Ecto neural progenitor cell (in vitro differentiated cells): Measurements from ENCODE around the gene SCLY.
"Not testable (repeated sequence)": the region's sequence is repeated elsewhere in the genome, so short reads cannot be mapped to it uniquely, and the experiment has no call there.

Experiments used
- DNase-seq: peaks from one replicate; pipeline ENCODE4 v3.0.0-alpha.2; 2018; ENCODE audit warnings: low spot score

Gene SCLY

DNA sequence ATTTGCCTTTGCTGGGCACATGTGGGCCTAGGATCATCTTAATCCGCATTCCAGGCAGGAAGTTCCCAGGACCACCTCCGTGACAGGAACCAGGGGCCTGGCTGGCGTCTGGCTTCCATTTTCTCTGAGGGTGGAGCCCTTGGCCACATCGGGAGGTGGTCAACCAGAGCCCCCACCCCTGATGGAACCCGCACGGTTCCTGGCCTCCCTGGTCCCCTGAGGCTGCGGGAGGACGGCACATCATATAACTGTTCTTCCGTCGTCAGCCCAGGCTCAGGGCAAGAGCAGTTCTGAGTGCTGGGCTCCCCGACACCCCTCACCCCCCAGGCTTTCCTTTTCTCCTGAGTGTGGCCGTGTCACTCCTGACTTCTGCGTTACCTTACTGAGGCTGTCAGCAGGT, 52.8 kb downstream of the SCLY start:
- DNase-seq: peak; percentile 26

DNA sequence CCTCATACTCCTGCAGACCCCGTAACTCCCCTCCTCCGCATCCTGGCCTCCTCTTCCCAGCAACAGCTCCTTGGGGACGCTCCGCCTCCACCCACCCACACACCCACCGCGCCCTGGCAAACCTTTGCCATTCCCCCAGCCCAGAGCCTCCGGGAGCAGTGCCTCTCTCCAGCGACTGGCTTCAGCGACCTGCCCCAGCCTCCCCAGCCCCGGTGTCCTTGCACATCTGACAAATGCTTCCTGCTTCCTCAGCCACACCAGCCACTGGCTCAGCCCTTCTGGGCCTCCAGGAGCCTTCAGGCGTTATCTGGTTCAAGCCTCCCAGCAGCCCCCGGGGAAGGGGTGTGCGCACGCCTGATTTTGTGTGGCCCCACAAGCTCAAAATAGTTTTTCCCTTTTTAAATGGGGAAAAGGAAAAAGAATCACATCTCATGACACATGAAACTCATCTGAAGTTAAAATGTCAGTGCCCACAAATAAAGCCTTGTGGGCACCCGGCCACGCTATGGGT, 53.6 kb downstream of the SCLY start:
- DNase-seq: no peak

DNA sequence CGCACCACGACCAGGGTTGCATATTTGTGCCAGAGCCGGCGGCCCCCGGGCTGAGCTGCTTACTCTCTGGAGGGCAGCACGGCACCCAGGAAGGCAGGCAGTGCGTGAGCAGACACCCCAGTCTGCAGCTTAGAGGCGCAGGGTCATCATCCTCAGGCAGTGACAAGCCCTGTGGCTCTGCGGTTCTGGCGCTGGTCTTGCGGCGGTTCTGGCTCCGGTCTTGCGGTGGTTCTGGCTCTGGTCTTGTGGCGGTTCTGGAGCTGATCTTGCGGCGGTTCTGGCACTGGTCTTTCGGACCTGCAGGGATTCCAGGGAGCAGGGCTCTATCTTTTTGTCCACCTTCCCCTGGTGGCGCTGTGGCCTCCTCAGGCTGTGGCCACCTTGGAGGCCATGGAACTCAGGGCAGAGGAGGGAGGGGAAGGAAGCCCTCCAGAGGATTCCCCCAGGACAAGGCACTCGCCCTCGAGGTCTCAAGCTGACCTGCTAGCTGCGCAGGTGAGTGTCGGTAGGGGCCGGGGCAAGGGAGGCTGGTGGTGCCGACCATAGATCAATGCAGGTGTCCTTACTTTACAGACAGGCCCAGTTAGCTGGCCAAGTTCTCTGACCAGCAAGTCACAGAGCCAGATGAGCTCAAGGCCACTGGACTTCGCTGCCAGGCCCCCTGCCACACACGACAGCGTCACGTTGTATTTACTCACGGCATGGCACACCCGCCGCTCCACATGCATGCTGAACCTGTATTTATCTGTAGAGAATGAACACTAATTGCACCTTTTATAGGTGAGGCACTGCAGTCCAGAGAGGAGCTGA, 54.3 kb downstream of the SCLY start:
- no peak for DNase-seq

DNA sequence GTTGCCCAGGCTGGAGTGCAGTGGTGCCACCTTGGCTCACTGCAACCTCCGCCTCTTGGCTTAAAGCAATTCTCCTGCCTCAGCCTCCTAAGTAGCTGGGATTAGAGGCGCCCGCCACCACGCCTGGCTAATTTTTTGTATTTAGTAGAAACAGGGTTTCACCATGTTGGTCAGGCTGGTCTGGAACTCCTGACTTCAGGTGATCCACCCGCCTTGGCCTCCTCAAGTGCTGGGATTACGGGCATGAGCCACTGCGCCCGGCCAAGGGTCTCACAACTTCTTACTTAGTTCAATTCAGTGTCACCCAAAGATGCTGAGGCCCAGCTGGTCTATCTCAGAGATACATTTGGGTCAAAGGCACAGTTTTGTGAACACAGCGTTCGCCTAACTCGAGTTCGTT, 54.9 kb downstream of the SCLY start:
- DNase-seq: not testable (repeated sequence)

DNA sequence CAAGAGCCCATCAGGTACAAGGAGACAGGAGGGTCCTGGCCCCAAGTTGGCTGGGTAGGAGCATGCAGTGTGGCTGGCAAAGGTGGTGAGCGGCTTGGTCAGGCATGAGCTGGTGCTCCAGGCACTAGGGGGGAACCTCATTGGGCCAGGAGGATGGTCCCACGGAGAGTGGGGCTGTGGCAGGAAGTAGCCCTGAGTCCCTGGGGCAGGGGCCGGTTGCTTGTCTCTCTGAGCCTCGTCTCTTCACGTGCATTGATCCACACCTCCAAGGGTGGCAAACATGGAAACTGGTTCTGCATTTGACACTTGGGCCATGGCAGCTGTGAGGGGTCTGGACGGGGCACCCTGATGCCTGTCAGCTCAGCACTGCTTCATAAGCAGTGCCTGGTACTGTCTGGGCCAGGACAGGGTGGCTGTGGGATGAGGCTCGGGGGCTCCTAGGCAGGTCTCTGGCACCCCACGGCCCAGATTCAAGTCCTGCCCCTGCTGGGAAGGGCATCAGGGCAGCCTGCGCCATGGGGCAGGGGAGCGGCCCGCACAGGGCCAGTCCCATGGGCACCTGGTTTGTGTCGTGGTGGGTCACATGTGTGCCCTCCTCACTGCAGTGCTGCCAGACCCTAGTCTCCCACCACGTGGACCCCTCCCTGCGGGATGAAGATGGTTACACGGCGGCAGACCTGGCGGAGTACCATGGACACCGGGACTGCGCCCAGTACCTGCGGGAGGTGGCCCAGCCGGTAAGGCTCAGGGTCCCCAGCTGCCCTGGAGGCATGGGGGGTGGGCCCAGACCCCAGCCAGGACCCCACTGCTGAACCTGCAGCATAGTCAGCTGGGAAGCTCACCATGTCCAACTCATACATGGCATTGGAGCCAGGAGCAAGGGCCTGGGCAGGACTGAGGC, 55.7 kb downstream of the SCLY start:
- no peak for DNase-seq

DNA sequence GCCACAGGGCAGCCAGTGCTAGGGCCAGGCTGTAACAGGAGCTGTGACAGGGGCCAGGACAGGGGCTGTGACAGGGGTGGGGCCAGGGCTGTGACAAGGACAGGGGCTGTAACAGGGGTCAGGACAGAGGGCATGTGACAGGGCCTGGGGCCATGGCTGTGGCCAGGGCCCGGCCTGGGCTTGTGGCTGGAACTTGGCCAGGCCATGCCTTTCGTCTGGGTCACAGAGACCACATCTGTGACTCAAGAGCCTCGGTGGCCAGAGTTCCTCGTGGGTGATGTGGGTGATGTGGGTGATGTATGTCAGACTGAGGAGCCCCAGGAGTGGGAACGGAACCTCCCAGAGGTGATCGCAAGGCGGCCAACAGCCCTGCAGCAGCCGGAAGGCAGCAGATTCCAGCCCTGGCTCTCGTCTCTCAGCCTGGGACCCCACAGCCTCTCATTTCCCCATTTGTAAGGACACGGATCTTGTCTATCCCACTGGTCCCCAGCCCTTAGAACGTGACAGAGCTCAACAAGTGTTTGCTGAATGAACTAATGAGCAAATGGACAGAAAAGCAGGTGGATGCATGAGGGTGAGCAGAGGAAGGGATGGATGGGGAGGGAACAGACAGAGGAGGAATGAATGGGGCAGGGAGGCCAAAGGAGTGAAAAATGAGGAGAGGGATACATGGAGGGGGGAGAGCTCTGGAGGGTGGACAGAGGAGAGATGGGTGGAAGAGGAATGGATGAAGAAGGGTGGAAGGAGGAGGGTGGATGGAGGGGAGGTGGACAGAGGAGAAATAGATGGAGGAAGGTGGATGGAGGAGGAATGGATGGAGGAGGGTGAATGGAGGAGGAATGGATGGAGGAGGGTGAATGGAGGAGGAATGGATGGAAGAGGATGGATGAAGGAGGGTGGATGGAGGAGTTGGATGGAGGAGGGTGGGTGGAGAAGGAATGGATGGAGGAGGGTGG, 56.7 kb downstream of the SCLY start:
- DNase-seq: no peak

DNA sequence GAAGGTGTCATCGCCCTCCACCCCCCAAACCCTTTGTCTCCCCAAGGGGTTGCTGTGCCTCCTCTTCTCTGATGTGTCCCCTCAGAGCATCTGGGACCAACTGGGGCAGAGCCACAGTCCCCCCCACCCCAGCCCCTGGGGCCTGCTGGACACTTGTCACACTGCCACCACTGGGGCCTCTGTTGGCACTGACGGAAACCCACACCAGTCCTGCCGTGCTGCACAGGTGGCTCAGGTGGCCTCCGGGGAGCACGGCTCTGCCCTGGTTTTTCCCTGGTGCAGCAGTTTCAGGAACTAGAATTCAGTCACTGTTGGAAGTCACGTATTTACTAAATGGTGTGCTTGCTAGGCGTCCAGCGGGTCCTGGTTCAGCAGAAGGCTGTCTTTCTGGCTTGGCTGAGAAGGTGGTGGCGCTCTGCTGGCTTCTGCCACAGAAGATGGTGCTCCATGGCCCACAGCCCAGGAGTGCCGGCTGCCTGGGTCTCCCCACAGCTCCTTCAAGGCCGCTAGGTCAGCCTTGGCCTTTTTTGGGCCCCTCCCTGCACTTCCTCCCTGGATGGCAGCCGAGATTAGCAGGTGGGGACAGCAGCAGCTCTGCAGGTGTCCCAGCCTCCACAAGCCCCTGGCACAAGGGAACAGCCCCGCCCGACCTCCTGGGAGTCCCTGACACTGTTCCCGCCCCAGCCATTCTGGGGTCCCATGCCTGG, 59.1 kb downstream of the SCLY start:
- no peak for DNase-seq

DNA sequence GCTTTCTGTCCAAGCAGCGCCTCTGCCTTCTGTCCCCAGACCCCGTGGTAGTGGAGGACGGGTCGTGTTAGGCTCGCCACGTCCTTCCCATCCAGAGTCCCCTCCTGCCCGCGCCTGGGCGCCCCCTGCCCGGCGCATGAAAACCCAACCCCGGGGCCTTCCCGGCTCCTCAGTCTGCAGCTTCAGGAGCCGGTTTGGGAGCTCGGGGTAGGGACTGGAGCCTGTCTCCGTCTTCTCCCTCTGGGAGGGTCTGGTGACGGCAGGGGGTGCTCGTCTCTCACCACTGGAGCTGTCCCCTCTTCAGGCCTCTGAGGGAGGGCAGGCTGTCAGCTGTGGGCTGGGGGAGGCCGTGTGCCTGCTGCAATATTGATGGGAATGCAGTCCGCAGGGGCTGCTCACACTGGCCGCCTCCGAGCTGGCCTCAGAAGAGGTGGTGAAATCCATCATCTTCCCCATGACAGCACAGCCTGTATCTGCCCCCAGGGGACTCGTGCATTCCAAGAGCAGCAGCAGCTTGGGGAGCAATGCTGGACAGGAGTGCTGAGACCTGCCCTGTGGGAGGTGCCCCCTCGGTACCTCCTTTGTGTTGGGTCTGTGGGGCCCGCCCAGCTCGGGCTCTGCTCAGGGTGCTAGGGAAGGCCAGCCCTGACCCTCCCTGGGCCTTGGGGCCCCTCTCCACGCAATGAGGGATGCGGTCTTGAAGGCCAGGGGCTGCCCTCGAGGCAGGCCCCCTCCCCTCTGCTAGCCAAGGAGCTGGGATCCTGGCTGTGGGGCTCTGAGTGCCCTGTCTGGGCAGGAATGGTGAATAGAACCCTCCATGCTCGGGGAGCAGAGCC, 59.9 kb downstream of the SCLY start:
- no peak for DNase-seq

DNA sequence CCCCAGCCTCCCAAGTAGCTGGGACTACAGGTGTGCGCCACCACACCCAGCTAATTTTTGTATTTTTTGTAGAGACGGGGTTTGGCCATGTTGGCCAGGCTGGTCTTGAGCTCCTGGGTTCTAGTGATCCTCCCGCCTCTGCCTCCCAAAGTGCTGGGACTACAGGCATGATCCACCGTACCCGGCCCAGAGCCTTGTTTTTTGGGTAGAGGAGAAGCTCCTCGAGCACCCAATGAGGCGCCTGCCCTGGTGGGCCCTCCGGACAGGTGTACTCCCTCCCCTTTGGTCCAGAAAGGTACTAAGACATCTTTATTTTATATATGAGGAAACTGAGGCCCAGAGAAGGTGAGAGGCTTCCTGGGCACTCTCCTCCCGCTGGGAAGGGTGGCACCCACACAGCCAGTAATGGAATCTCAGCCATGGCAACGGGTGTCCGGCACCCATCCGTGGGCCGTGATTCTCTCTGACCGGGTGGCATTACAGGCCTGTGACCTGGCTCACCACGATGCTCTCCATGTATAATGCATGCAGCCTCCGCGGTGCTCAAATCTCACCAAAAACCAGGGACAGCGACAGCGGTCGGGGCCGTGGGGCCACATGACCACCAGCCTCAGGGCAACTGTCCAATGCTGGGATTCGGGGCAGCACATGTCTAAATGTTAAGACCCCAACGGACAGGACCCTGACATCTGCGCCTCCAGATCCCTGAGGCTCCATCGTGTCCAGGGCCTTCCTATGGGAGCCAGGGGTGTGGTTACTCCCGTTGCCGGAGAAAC, 60.9 kb downstream of the SCLY start:
- DNase-seq: no peak

DNA sequence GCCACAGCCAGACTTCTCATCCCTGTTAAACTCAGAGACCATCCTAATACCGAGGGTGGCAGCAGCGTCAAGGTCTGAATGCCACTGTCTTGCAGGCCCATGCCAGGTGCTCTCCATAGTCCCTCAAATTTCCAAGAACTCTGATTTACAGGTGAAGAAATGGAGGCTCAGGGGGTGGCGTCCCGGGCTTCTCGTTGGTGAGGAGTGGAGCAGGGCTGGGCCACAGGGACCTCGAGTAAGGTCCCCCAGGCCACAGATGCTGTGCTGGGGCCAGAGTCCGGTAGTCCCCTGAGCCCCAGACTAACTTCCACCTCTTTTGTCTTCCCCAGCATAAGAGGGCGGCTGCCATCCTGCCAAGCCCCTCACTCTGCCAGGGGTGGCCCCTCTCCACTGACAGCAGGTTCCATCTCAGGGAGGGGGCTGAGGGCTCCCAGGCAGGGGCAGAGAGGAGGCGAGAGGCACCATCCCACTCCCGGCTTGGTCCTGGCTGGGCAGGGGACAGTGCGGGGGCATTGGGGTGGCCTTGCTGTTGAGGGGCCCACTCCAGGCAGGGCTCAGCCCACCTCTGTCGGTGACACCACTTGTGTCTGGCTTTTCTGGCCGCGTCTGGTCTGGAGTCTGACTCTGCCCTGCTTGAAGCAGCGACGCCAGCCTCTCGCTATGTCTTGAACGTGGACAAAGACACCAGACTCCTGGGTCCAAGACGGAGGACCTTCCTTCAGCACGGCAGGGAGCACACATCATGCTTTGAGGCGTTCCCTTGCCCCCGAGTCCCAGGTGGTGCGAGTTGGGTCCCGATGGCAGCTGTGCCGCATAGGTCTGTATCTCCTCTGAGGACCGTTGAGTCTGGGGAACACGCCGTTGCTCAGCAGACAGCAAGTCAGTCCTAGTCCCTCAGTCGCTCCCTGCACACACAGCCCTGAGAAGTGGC, 61.8 kb downstream of the SCLY start:
- DNase-seq: no peak

DNA sequence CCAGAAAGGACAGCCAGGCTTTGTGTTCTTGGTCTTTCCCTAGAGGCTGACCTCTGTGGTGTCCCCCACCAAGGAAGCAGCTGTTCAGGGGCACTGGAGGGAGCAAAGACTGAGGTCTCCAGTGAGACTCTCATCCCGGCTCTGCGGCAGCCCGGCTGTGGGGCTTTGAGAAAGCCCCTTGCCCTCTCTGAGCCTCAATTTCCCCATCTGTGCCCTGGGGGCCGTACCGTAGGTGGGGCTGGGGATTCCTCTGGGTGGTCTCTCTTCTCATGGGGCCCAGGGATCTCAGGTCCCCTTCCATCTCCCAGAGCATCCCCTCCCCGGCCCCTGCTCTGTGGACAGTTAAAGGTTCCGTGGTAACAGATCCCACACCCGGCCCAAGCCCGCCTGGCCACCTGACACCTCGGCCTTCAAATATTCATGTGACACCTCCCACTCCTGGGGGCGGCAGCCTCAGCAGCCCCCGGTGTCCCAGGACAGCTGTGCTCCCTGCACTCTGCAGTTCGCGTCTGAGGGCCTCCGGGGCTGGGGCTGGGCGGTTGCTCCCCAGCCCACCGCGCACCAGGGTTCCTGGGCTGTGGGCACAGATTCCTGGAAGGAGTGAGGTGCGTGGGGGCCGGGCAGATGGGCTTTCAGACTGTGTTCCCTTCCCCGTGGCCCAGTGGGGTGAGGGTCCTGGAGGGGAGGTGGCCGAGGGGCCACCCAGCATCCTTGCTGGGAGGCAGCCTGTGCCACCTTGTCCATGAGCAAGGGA, 62.6 kb downstream of the SCLY start:
- DNase-seq: no peak

DNA sequence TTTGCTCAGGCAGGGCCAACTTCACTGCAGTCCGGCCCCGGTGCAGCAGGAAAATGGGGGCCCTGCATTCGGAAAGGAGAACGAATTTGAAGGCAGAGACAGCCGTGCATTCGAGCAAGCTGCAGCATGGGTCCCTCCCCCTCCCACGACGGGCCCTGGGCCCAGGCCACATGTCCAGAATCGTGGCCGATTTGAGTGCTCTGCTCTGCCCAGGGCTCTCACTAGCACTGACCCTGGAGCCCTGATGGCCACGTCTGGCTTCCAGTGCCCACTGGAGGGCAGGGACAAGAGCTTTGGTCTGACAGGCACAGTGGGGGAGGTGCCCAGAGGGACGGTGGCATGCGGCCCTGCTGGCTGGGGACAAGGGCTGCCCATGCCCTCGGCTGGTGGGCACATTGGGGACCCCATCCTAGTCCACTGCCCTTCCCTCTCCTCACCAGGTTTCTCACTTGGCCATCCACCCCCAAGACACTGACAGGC, 63.2 kb downstream of the SCLY start:
- DNase-seq: no peak

DNA sequence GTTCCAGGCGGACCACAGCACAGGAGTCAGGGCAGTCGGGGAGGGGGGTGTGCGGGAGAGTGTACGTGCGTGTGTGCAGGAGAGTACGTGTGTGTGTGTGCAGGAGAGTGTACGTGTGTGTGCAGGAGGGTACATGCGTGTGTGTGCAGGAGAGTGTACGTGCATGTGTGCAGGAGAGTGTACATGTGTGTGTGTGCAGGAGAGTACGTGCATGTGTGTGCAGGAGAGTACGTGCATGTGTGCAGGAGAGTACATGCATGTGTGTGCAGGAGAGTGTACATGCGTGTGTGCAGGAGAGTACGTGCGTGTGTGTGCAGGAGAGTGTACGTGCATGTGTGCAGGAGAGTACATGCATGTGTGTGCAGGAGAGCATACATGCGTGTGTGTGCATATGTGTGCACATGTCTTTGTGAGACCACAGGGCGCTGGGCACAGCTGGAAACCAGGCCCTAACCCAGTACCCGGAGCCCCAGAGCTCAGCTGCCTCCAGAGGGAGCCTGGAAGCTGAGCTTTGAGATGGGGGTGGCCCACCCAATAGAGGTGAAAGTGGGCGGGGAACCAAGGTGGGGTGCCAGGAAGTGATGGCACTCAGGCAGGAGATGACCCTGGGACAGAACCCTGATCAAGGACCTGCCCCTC, 63.8 kb downstream of the SCLY start:
- no peak for DNase-seq

DNA sequence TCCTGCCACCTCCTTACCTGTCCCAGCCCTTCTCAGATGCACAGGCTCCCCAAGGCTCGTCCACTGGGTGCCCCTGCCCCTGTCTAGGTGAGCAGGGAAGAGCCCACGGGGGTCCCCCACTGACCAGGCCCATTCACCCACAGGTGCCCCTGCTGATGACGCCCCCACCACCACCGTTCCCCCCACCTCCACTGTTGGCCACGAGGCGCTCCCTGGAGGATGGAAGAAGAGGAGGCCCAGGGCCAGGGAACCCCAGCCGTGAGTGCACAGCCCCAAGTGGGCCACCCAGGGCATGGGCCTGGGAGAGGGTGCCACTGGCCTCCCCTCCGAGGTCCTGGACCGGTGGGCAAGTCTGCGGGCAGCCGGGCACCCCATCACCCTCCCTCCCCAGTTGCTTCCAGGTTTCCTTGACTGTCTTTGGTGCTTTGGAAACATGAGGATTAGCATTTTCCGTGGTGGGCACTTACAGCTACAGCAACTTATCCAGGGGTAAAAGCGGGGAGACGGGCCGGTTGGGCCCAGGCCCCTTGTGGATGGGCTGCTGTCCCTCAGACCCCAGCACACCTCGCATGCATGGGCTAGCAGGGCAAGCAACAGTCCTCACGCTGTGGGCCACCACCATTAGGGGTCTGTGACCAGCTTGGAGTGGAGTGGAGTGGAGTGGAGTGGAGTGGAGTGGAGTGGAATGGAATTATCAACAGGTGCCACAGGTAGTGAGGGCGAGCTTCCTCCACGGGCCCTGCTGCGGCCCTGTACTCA, 64.5 kb downstream of the SCLY start:
- DNase-seq: no peak

DNA sequence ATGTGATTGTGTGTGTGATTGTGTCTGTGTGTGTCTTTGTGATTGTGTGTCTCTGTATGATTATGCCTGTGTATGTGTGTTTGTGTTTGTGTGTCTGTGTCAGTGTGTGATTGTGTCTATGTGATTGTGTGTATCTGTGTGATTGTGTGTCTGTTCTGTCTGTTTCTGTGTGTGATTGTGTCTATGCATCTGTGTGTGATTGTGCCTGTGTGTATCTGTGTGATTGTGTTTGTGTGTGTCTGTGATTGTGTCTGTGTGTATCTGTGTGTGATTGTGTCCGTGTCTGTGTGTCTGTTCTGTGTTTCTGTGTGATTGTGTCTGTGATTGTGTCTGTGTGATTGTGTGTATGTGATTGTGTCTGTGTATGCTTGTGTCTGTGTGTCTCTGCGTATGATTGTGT, 65.5 kb downstream of the SCLY start:
- DNase-seq: no peak

DNA sequence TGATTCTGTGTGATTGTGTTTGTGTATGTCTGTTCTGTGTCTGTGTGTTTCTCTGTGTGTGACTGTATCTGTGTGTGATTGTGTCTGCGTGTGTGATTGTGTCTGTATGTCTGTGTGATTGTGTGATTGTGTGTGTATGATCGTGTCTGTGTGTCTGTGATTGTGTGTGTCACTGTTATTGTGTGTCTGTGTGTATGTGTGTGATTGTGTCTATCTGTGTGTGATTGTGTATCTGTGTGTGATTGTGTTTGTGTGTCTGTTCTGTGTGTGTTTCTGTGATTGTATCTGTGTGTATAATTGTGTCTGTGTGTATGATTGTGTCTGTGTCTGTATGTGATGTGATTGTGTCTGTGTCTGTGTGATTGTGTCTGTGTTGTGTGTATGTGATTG, 66.0 kb downstream of the SCLY start:
- no peak for DNase-seq
